H9 (cell line): ENCODE results near the gene SERPIND1. TPM values are rescaled to one million over a fixed set of nuclear protein-coding genes. Genes with fewer than 3 reads are reported as not detected.

Experiments used
- DNase-seq: peaks from one replicate; pipeline ENCODE4 v3.0.0-alpha.2; 2017
- H2AFZ ChIP-seq: one replicate; pipeline ENCODE4 v1.6.1; 2013; ENCODE audit warnings: mild to moderate bottlenecking, low read length, control low read depth, moderate library complexity
- H2AK5ac ChIP-seq: 2 replicates; pipeline ENCODE4 v1.6.1; 2013; ENCODE audit warnings: low read length, control low read depth, mixed read lengths; ENCODE audit not compliant: insufficient read length
- H2BK120ac ChIP-seq: one replicate; pipeline ENCODE4 v1.6.1; 2013; ENCODE audit warnings: low read depth, mild to moderate bottlenecking, low read length, control low read depth, inconsistent platforms; ENCODE audit not compliant: poor library complexity, severe bottlenecking
- H2BK12ac ChIP-seq: 2 replicates; pipeline ENCODE4 v1.6.1; 2013; ENCODE audit warnings: low read length, control low read depth, mixed read lengths, low read depth; ENCODE audit not compliant: insufficient read length
- H2BK15ac ChIP-seq: 2 replicates; pipeline ENCODE4 v1.6.1; 2013; ENCODE audit warnings: low read depth, low read length, control low read depth
- H2BK20ac ChIP-seq: one replicate; pipeline ENCODE4 v1.6.1; 2013; ENCODE audit warnings: low read depth, mild to moderate bottlenecking, low read length, control low read depth, inconsistent platforms; ENCODE audit not compliant: poor library complexity, severe bottlenecking
- H2BK5ac ChIP-seq: 2 replicates; pipeline ENCODE4 v1.6.1; 2013; ENCODE audit warnings: low read length, control low read depth, mixed read lengths; ENCODE audit not compliant: insufficient read length
- H3K14ac ChIP-seq: 2 replicates; pipeline ENCODE4 v1.6.1; 2013; ENCODE audit warnings: low read length, control low read depth; ENCODE audit not compliant: insufficient read depth
- H3K18ac ChIP-seq: 2 replicates; pipeline ENCODE4 v1.6.1; 2013; ENCODE audit warnings: low read depth, mild to moderate bottlenecking, mixed read lengths, low read length, control low read depth; ENCODE audit not compliant: insufficient read length
- H3K23ac ChIP-seq: 2 replicates; pipeline ENCODE4 v1.6.1; 2013; ENCODE audit warnings: low read length, control low read depth, mixed read lengths, low read depth; ENCODE audit not compliant: insufficient read length
- H3K23me2 ChIP-seq: 2 replicates; pipeline ENCODE4 v1.6.1; 2013; ENCODE audit warnings: low read depth, mild to moderate bottlenecking, mixed read lengths, low read length, control low read depth; ENCODE audit not compliant: insufficient read length, poor library complexity, severe bottlenecking
- H3K27ac ChIP-seq: 2 replicates; pipeline ENCODE4 v1.5.1; 2013; ENCODE audit warnings: low read length, control low read depth, mixed read lengths, low read depth; ENCODE audit not compliant: insufficient read length
- H3K27me3 ChIP-seq: 2 replicates; pipeline ENCODE4 v1.6.1; 2013; ENCODE audit warnings: low read length, control low read depth, inconsistent platforms; ENCODE audit not compliant: insufficient read depth
- H3K4ac ChIP-seq: 2 replicates; pipeline ENCODE4 v1.6.1; 2013; ENCODE audit warnings: low read depth, mild to moderate bottlenecking, control low read depth, inconsistent platforms, low read length, moderate library complexity
- H3K4me1 ChIP-seq: 2 replicates; pipeline ENCODE4 v1.6.1; 2013; ENCODE audit warnings: low read length, control low read depth, inconsistent platforms; ENCODE audit not compliant: insufficient read depth
- H3K4me2 ChIP-seq: 2 replicates; pipeline ENCODE4 v1.6.1; 2013; ENCODE audit warnings: low read length, control low read depth, mixed read lengths; ENCODE audit not compliant: insufficient read length, insufficient read depth
- H3K56ac ChIP-seq: 2 replicates; pipeline ENCODE4 v1.6.1; 2013; ENCODE audit warnings: low read depth, mild to moderate bottlenecking, mixed read lengths, low read length, control low read depth; ENCODE audit not compliant: insufficient read length
- H3K79me1 ChIP-seq: 2 replicates; pipeline ENCODE4 v1.6.1; 2013; ENCODE audit warnings: low read depth, mild to moderate bottlenecking, moderate library complexity, low read length, control low read depth, inconsistent platforms; ENCODE audit not compliant: insufficient read depth, poor library complexity, severe bottlenecking
- H3K79me2 ChIP-seq: 2 replicates; pipeline ENCODE4 v1.6.1; 2013; ENCODE audit warnings: low read length, control low read depth, inconsistent platforms; ENCODE audit not compliant: insufficient read depth
- H3K9ac ChIP-seq: 2 replicates; pipeline ENCODE4 v1.6.1; 2013; ENCODE audit warnings: low read length, control low read depth, mixed read lengths; ENCODE audit not compliant: insufficient read length; ENCODE audit errors: extremely low read depth
- H3K9me3 ChIP-seq: one replicate; pipeline ENCODE4 v1.6.1; 2013; ENCODE audit warnings: low read depth, low read length, inconsistent platforms; ENCODE audit not compliant: control insufficient read depth
- H3T11ph ChIP-seq: one replicate; pipeline ENCODE4 v1.6.1; 2013; ENCODE audit warnings: mild to moderate bottlenecking, low read length, control low read depth, inconsistent platforms
- H4K20me1 ChIP-seq: one replicate; pipeline ENCODE4 v1.6.1; 2013; ENCODE audit not compliant: control insufficient read depth, insufficient read length, insufficient read depth
- H4K5ac ChIP-seq: 2 replicates; pipeline ENCODE4 v1.6.1; 2013; ENCODE audit warnings: low read depth, mild to moderate bottlenecking, mixed read lengths, low read length, control low read depth; ENCODE audit not compliant: insufficient read length
- H4K8ac ChIP-seq: replicated peaks from 2 replicates; pipeline ENCODE4 v1.6.1; 2013; ENCODE audit warnings: low read length, control low read depth, mixed read lengths, low read depth; ENCODE audit not compliant: insufficient read length
- H4K91ac ChIP-seq: 2 replicates; pipeline ENCODE4 v1.6.1; 2013; ENCODE audit warnings: low read depth, mild to moderate bottlenecking, moderate library complexity, mixed read lengths, low read length, control low read depth; ENCODE audit not compliant: insufficient read length
- H3K27ac Mint-ChIP-seq, 3 experiments: 2 replicates in 2 of 3; 3 replicates in 1 of 3; pipeline ENCODE4 v1.8.0; 2020 to 2021; ENCODE audit warnings: mixed read lengths in 3 of 3, mild to moderate bottlenecking in 1 of 3, moderate library complexity in 1 of 3
- H3K27me3 Mint-ChIP-seq: 2 replicates; pipeline ENCODE4 v1.8.0; 2021; ENCODE audit warnings: low read depth, mild to moderate bottlenecking, moderate library complexity, mixed read lengths
- H3K36me3 Mint-ChIP-seq, 3 experiments: 2 replicates in 2 of 3; 3 replicates in 1 of 3; pipeline ENCODE4 v1.8.0; 2020 to 2021; ENCODE audit warnings: low read depth in 3 of 3, mixed read lengths in 3 of 3; ENCODE audit not compliant: insufficient read depth in 1 of 3
- H3K4me1 Mint-ChIP-seq, 2 experiments: 2 replicates each; pipeline ENCODE4 v1.8.0; 2020; ENCODE audit warnings: mixed read lengths in 2 of 2
- H3K4me3 Mint-ChIP-seq, 2 experiments: 2 replicates in 1 of 2; 3 replicates in 1 of 2; pipeline ENCODE4 v1.8.0; 2020 to 2021; ENCODE audit warnings: mild to moderate bottlenecking in 2 of 2, mixed read lengths in 2 of 2, moderate library complexity in 1 of 2
- H3K9me3 Mint-ChIP-seq, 2 experiments: 2 replicates in 1 of 2; 3 replicates in 1 of 2; pipeline ENCODE4 v1.8.0; 2020; ENCODE audit warnings: mild to moderate bottlenecking in 2 of 2, mixed read lengths in 2 of 2, moderate library complexity in 1 of 2
- CTCF ChIP-seq: fragments of 200-600 bp; sonication (generic); conservative IDR thresholded peaks from 3 replicates; pipeline ENCODE4 v1.8.0; 2021; ENCODE audit warnings: antibody characterized with exemption, mild to moderate bottlenecking
- WGBS: extraction: QIAGEN DNeasy Blood & Tissue Kit; methylation state at CpG from one replicate; pipeline ENCODE4 v1.1.7; 2013; ENCODE audit warnings: missing lambda C conversion rate, low lambda C conversion rate, mixed read lengths; ENCODE audit not compliant: insufficient read length; ENCODE audit errors: extremely low coverage; 5-methylcytosine and 5-hydroxymethylcytosine counted together
- total RNA-seq: library from RNA; stranded (reverse); gene quantifications from 2 replicates; pipeline ENCODE4 v1.2.1, GENCODE V29; 2021

Gene SERPIND1
- total RNA-seq, 1 experiment from 2014 or later: not detected

DNA sequence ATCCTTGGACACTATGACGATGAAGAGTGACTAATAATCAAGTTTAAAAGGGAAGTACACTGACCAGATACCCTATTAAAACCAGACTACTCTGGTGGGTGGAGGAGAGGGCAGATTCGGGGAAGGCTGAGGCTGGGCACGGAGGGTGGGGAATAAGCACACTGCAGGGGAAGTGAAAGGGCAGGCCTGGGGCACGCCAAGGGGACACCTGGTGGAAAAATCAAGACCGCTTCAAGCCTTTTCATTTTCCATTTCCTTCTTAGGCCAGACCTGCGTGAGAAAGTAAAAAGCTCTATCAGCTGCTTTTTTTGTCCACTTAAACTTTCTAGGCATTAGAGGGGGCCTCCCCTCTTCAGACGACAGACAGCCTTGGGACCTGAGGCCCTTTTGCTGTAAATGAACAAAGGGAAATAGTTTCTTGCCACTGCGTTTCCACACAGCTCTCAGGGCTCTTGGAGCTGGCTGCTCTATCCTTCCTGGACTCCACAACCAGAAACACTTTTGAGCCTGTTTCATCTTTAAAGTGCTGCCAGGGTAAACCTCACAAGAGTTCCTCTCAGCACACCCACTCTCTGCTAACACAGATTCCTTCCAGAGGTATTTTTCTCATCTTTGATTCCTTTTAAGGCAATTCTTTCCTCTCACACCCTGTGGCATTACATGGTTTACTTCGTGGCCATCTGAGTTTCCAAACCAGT is 25.0 kb upstream of the SERPIND1 start:
- Histone ChIP-seq H2BK12ac (no peak overlapping the region), H3K23me2 (no peaks in the 10 kb centered on the region), H3K56ac (no peak overlapping the region), H3K23ac (no peak overlapping the region), H2BK120ac (no peak overlapping the region), H2AFZ (no peak overlapping the region), H2BK20ac (no peak overlapping the region), H3K4me2 (no peak overlapping the region), H2BK15ac (no peak overlapping the region), H3K14ac (no peak overlapping the region), H3K4me1 (no peaks in the 10 kb centered on the region), H3K4ac (no peak overlapping the region), H3T11ph (no peak overlapping the region), H3K79me1 (no peaks in the 10 kb centered on the region), H3K18ac (no peak overlapping the region), H4K20me1 (no peaks in the 10 kb centered on the region), H4K8ac (no peak overlapping the region), H2AK5ac (no peak overlapping the region), H3K9me3 (no peaks in the 10 kb centered on the region), H3K27me3 (no peaks in the 10 kb centered on the region; the same call in 1 of the 2 replicates), H4K5ac (no peak overlapping the region), H4K91ac (no peak overlapping the region), H2BK5ac (no peak overlapping the region), H3K27ac (no peak overlapping the region), H3K79me2 (no peaks in the 10 kb centered on the region), H3K9ac (no peak overlapping the region)
- H3K9me3 Mint-ChIP-seq: no peaks in the 10 kb centered on the region
- WGBS: no CpG with 5 or more reads among the region's 9 CpGs
- no peak for DNase-seq
- H3K4me1 Mint-ChIP-seq: 0 out of 4 replicates have a peak, but pooled peaks cover 0 to 3% of the 10 kb centered on the region in 2 experiments
- H3K36me3 Mint-ChIP-seq: peaks cover 0 to 41% (median 4%) of the 10 kb centered on the region in 3 experiments; a peak in 3 of 7 replicates
- no peaks in the 10 kb centered on the region for H3K27me3 Mint-ChIP-seq
- no peak overlapping the region for H3K4me3 Mint-ChIP-seq
- no peak for TF ChIP-seq CTCF
- peak overlapping the region in 1 of 3 experiments; percentile 61; a peak in 3 of 7 replicates for H3K27ac Mint-ChIP-seq
